Fibroblast of lung (primary cell): ENCODE results near the gene GAL. TPM values are rescaled to one million over a fixed set of nuclear protein-coding genes. Genes with fewer than 3 reads are reported as not detected.

Experiments
- DNase-seq, 2 donors: peaks; one replicate each; pipeline versions ENCODE4 v3.0.0 to v3.0.0-alpha.2; 2010; ENCODE audit warnings: low read depth in 2 of 2
- H2AFZ ChIP-seq: 2 replicates; pipeline ENCODE4 v1.5.1; 2012; ENCODE audit warnings: low read length, control low read depth, inconsistent platforms
- H3K27ac ChIP-seq: 2 replicates; pipeline ENCODE4 v1.5.1; 2011; ENCODE audit warnings: low read length, control low read depth; ENCODE audit not compliant: insufficient read depth
- H3K27me3 ChIP-seq: 2 replicates; pipeline ENCODE4 v1.5.1; 2011; ENCODE audit warnings: mild to moderate bottlenecking, low read length; ENCODE audit not compliant: control insufficient read depth, insufficient read depth
- H3K36me3 ChIP-seq: 2 replicates; pipeline ENCODE4 v1.5.1; 2011; ENCODE audit warnings: low read length; ENCODE audit not compliant: control insufficient read depth, insufficient read depth
- H3K4me1 ChIP-seq: 2 replicates; pipeline ENCODE4 v1.5.1; 2011; ENCODE audit warnings: low read length; ENCODE audit not compliant: control insufficient read depth, insufficient read depth; ENCODE audit errors: extremely low read depth
- H3K4me2 ChIP-seq: 2 replicates; pipeline ENCODE4 v1.5.1; 2011; ENCODE audit warnings: low read length, control low read depth; ENCODE audit not compliant: insufficient read depth; ENCODE audit errors: extremely low read depth
- H3K4me3 ChIP-seq, 4 experiments: fragments of 200-600 bp in 1 of 4; sonication (generic) in 1 of 4; replicated peaks in 1 of 4; 2 replicates each; pipeline ENCODE4 v1.5.1; 2011 to 2016; ENCODE audit warnings: low read length in 4 of 4, low read depth in 3 of 4, mild to moderate bottlenecking in 3 of 4, control low read depth in 2 of 4, inconsistent platforms in 1 of 4, mixed read lengths in 1 of 4; ENCODE audit not compliant: insufficient read depth in 1 of 4; ENCODE audit errors: control extremely low read depth in 1 of 4
- H3K79me2 ChIP-seq: 2 replicates; pipeline ENCODE4 v1.5.1; 2012; ENCODE audit warnings: mild to moderate bottlenecking, low read length, inconsistent platforms; ENCODE audit not compliant: control insufficient read depth, insufficient read depth
- H3K9ac ChIP-seq: 2 replicates; pipeline ENCODE4 v1.5.1; 2011; ENCODE audit warnings: mild to moderate bottlenecking, low read length, control low read depth; ENCODE audit not compliant: insufficient read depth
- H3K9me3 ChIP-seq: 2 replicates; pipeline ENCODE4 v1.5.1; 2012; ENCODE audit warnings: low read depth, low read length; ENCODE audit not compliant: control insufficient read depth, insufficient read depth
- H4K20me1 ChIP-seq: 2 replicates; pipeline ENCODE4 v1.5.1; 2011; ENCODE audit warnings: low read length; ENCODE audit not compliant: control insufficient read depth, insufficient read depth; ENCODE audit errors: extremely low read depth
- CTCF ChIP-seq, 2 donors: IDR thresholded peaks in 1 of 2; conservative IDR thresholded peaks in 1 of 2; 1 replicate in 1 of 2; 2 replicates in 1 of 2; pipeline ENCODE4 v1.5.1; 2011 to 2012; ENCODE audit warnings: low read length in 2 of 2, control low read depth in 1 of 2, inconsistent platforms in 1 of 2, low read depth in 1 of 2, mild to moderate bottlenecking in 1 of 2
- EZH2 ChIP-seq: IDR thresholded peaks from 2 replicates; pipeline ENCODE4 v1.5.1; 2012; ENCODE audit warnings: low read length, control low read depth, mild to moderate bottlenecking; ENCODE audit errors: missing control alignments
- polyA plus RNA-seq, 2 donors: library from polyadenylated mRNA; depleted of rRNA in 1 of 2; stranded (reverse) in 1 of 2; unstranded in 1 of 2; fragments of >200 nt; gene quantifications; 2 replicates each; pipeline ENCODE4 v1.2.1, GENCODE V29; 2011 to 2012; ENCODE audit warnings: missing spikeins in 1 of 2
- total RNA-seq: library from RNA; depleted of rRNA; stranded (reverse); fragments of >200 nt; gene quantifications from 2 replicates; pipeline ENCODE4 v1.2.1, GENCODE V29; 2014

The GAL gene
- total and polyA plus RNA-seq, 2 donors (not counting 1 experiment from before 2014, with no cell fraction given): 1.6 to 5.4 TPM

GRCh38 chr11:68664906-68665305, 19.4 kb upstream of the GAL start:
- no peak for TF ChIP-seq CTCF (conservative IDR thresholded peaks at IDR 0.05 in 1 of 2, IDR thresholded peaks at IDR 0.05 in 1 of 2; ENCODE audit: low read depth in 1 of 2, low read length in 2 of 2)
- TF ChIP-seq EZH2: no peak
- H3K79me2 ChIP-seq: no peaks in the 10 kb centered on the region
- no peak overlapping the region for H3K4me3 ChIP-seq
- no peak overlapping the region for H3K9ac ChIP-seq
- peaks cover 3% of the 10 kb centered on the region for H3K27me3 ChIP-seq
- no peaks in the 10 kb centered on the region for H4K20me1 ChIP-seq
- no peaks in the 10 kb centered on the region for H3K36me3 ChIP-seq
- no peak overlapping the region for H2AFZ ChIP-seq
- no peaks in the 10 kb centered on the region for H3K4me1 ChIP-seq
- no peak for DNase-seq
- no peaks in the 10 kb centered on the region for H3K9me3 ChIP-seq
- H3K4me2 ChIP-seq: no peak overlapping the region
- H3K27ac ChIP-seq: no peak overlapping the region

- Histone ChIP-seq H3K9ac (no peak overlapping the region), H3K4me1 (no peaks in the 10 kb centered on the region), H3K79me2 (no peaks in the 10 kb centered on the region), H3K27me3 (peaks cover 3% of the 10 kb centered on the region), H4K20me1 (no peaks in the 10 kb centered on the region), H3K9me3 (no peaks in the 10 kb centered on the region), H3K4me3 (no peak overlapping the region), H3K36me3 (no peaks in the 10 kb centered on the region), H3K27ac (no peak overlapping the region), H2AFZ (no peak overlapping the region), H3K4me2 (no peak overlapping the region)
- no peak for TF ChIP-seq CTCF (conservative IDR thresholded peaks at IDR 0.05 in 1 of 2, IDR thresholded peaks at IDR 0.05 in 1 of 2; ENCODE audit: low read depth in 1 of 2, low read length in 2 of 2)
- TF ChIP-seq EZH2: no peak
- DNase-seq: peak in 1 of 2 donors; percentile 11
Measured at GRCh38 chr11:68665436-68665835, 18.9 kb upstream of the GAL start.

- Histone ChIP-seq H4K20me1 (no peaks in the 10 kb centered on the region), H3K4me2 (no peak overlapping the region), H3K36me3 (no peaks in the 10 kb centered on the region), H3K9me3 (no peaks in the 10 kb centered on the region), H3K9ac (no peak overlapping the region), H3K27me3 (peaks cover 3% of the 10 kb centered on the region), H3K79me2 (no peaks in the 10 kb centered on the region), H3K27ac (no peak overlapping the region), H3K4me3 (no peak overlapping the region), H2AFZ (no peak overlapping the region), H3K4me1 (no peaks in the 10 kb centered on the region)
- no peak for DNase-seq
- TF ChIP-seq EZH2 (no peak), CTCF (conservative IDR thresholded peaks at IDR 0.05 in 1 of 2, IDR thresholded peaks at IDR 0.05 in 1 of 2; ENCODE audit: low read depth in 1 of 2, low read length in 2 of 2) (no peak)
Measured at GRCh38 chr11:68666849-68667248, 17.5 kb upstream of the GAL start.
